ENCODE measurements around the gene SDR42E1. TPM values are rescaled to one million over a fixed set of nuclear protein-coding genes. Genes with fewer than 3 reads are reported as not detected.

Gene SDR42E1
- total and polyA plus RNA-seq, 2 of the 4 experiments (the other 2 are of a cell fraction): 0.44 to 0.72 TPM

- no peak for TF ChIP-seq ELK1 (IDR thresholded peaks at IDR 0.05; ENCODE audit: borderline replicate concordance, low read depth, low read length)
These were observed 32.7 kb upstream of the SDR42E1 start (continued) for GRCh38 chr16:82043680-82044584.

DNA sequence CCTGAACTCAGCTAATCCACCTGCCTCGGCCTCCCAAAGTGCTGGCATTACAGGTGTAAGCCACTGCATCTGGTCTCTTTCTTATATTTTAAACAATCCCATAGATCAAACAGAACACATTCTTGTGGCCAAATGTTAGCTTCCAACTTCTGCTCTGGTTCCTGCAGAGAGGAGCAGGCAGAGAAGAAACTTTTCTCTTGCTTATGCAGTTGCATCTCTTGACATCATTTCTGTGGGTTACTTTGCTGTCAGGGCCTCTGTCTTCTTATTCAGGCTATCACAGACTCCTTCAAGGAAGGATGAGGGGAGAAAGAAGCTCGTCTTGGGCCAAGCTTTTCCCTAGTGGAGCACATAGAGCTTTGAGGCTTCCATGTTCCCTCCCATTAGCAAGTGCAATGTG is 31.6 kb upstream of the SDR42E1 start:
- in situ Hi-C loops (cut with MboI; ENCODE audit: low sequenced_read_pairs) (no loop called here), intact Hi-C loops (cut with micrococcal nuclease) (no loop called here), dilution Hi-C loops (cut with HindIII; ENCODE audit: low sequenced_read_pairs, unreplicated experiment) (no loop called here)
- no peak for ATAC-seq (ENCODE audit: low read depth)
- peak overlapping the region; percentile 86 for H2AK5ac ChIP-seq (ENCODE audit: low read depth, low read length)
- H4K5ac ChIP-seq (ENCODE audit: low read depth, low read length): peak overlapping the region; percentile 95
- H3K14ac ChIP-seq (replicated peaks; ENCODE audit: low read depth, low read length): peak overlapping the region; percentile 65; the same call in 1 of the 2 replicates
- peaks cover 19% of the 10 kb centered on the region for H3K4me1 ChIP-seq (ENCODE audit: control insufficient read depth, insufficient read depth, low read length)
- H3K4me2 ChIP-seq (ENCODE audit: low read depth, low read length): no peak overlapping the region
- peak overlapping the region; percentile 23; the same call in 1 of the 2 replicates for H3K9ac ChIP-seq (ENCODE audit: low read depth, low read length)
- H3K36me3 ChIP-seq (ENCODE audit: control insufficient read depth, insufficient read depth, low read length): no peaks in the 10 kb centered on the region
- H4K91ac ChIP-seq (ENCODE audit: insufficient read depth, low read depth, low read length): peak overlapping the region; percentile 38
- no peaks in the 10 kb centered on the region; the same call in 1 of the 2 replicates for H3K27me3 ChIP-seq (ENCODE audit: control insufficient read depth, insufficient read depth, low read length)
- H3K9me3 ChIP-seq (ENCODE audit: control insufficient read depth, insufficient read depth, low read length): no peaks in the 10 kb centered on the region
- no peak overlapping the region for H2AK9ac ChIP-seq (replicated peaks; ENCODE audit: low read depth, low read length, poor library complexity)
- H4K8ac ChIP-seq (ENCODE audit: low read depth in 2 of 2, low read length in 2 of 2): peak overlapping the region in 1 of 2 experiments; percentile 49; a peak in 1 of 4 replicates
- DNase-seq: no peak
- peak overlapping the region; percentile 70; the same call in 1 of the 3 replicates for H2BK15ac ChIP-seq (ENCODE audit: low read depth, low read length)
- peak overlapping the region; percentile 50 for H3K4ac ChIP-seq (ENCODE audit: low read depth, low read length)
- no peaks in the 10 kb centered on the region; a peak in 1 of 4 replicates for H3K79me1 ChIP-seq (ENCODE audit: low read depth in 1 of 2, low read length in 2 of 2)
- WGBS, 2 experiments (ENCODE audit: extremely low coverage in 2 of 2, insufficient read length in 1 of 2): no CpG with 5 or more reads among the region's 2 CpGs
- peak overlapping the region; percentile 49 for H2BK5ac ChIP-seq (ENCODE audit: low read depth, low read length, poor library complexity, severe bottlenecking)
- peak overlapping the region; percentile 96; the same call in 1 of the 2 replicates for H3K27ac ChIP-seq (ENCODE audit: insufficient read depth, low read length)
- ChIA-PET CTCF (interaction anchor here (1.0 kb wide), 1 partner anchor 187 kb away, joined by 4 read pairs; no protein-coding TSS in a partner anchor), POLR2A (ENCODE audit: unreplicated experiment) (no interaction called here)
- BruUV-seq (replicated peaks): no TSS peak
- H3K9me1 ChIP-seq (ENCODE audit: insufficient read depth, low read length): no peaks in the 10 kb centered on the region; the same call in 1 of the 2 replicates
- H4K20me1 ChIP-seq (ENCODE audit: insufficient read depth, low read length): no peaks in the 10 kb centered on the region
- H3K56ac ChIP-seq (ENCODE audit: extremely low read depth, insufficient read depth, low read length): no peak overlapping the region
- peak overlapping the region; percentile 98 for H3K18ac ChIP-seq (ENCODE audit: low read depth, low read length)
- peak overlapping the region; percentile 11; the same call in 1 of the 2 replicates for H3K23ac ChIP-seq (ENCODE audit: low read depth, low read length)
- TF ChIP-seq BHLHE40 (IDR thresholded peaks at IDR 0.05; ENCODE audit: low read depth, low read length) (no peak), POLR2A (IDR thresholded peaks at IDR 0.05; ENCODE audit: low read depth, low read length) (no peak), RCOR1 (IDR thresholded peaks at IDR 0.05; ENCODE audit: insufficient replicate concordance, low read length) (no peak), RAD21 (IDR thresholded peaks at IDR 0.05; ENCODE audit: low read length) (no peak), CEBPB (IDR thresholded peaks at IDR 0.05; ENCODE audit: low read depth, low read length) (no peak), RFX5 (IDR thresholded peaks at IDR 0.05; ENCODE audit: low read depth, low read length) (no peak), NFE2L2 (IDR thresholded peaks at IDR 0.05; ENCODE audit: low read depth, low read length) (no peak)
- TF ChIP-seq, protein P1, sequence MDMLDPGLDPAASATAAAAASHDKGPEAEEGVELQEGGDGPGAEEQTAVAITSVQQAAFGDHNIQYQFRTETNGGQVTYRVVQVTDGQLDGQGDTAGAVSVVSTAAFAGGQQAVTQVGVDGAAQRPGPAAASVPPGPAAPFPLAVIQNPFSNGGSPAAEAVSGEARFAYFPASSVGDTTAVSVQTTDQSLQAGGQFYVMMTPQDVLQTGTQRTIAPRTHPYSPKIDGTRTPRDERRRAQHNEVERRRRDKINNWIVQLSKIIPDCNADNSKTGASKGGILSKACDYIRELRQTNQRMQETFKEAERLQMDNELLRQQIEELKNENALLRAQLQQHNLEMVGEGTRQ (IDR thresholded peaks at IDR 0.05; ENCODE audit: low read depth, low read length): no peak
- no peak overlapping the region for H3K4me3 ChIP-seq (ENCODE audit: insufficient read depth, low read depth, low read length)
- H2BK20ac ChIP-seq (ENCODE audit: low read depth, low read length): peak overlapping the region; percentile 87
- H2BK120ac ChIP-seq (ENCODE audit: low read depth, low read length): peak overlapping the region; percentile 90
- no peak overlapping the region for H2AFZ ChIP-seq (replicated peaks; ENCODE audit: low read length, poor library complexity)
